HUES64 (cell line): Measurements from ENCODE around the gene ARHGAP42.

Source experiments
- H3K27ac ChIP-seq: 2 replicates; pipeline ENCODE4 v1.7.0; 2013; ENCODE audit warnings: low read depth, low read length, inconsistent platforms
- H3K27me3 ChIP-seq: 2 replicates; pipeline ENCODE4 v1.6.1; 2013; ENCODE audit warnings: mild to moderate bottlenecking, low read length; ENCODE audit not compliant: insufficient read depth
- H3K36me3 ChIP-seq: 2 replicates; pipeline ENCODE4 v1.6.1; 2013; ENCODE audit warnings: mild to moderate bottlenecking, low read length; ENCODE audit not compliant: insufficient read depth
- H3K4me1 ChIP-seq: 2 replicates; pipeline ENCODE4 v1.6.1; 2013; ENCODE audit warnings: mild to moderate bottlenecking, low read length, moderate library complexity; ENCODE audit not compliant: insufficient read depth
- H3K4me3 ChIP-seq: 2 replicates; pipeline ENCODE4 v1.5.1; 2013; ENCODE audit warnings: mild to moderate bottlenecking, low read length, moderate library complexity
- H3K9ac ChIP-seq: 2 replicates; pipeline ENCODE4 v1.6.1; 2013; ENCODE audit warnings: mild to moderate bottlenecking, low read depth, low read length
- H3K9me3 ChIP-seq: 2 replicates; pipeline ENCODE4 v1.6.1; 2013; ENCODE audit warnings: low read depth, low read length; ENCODE audit not compliant: insufficient read depth
- WGBS: fragments of 150-250, 120-280 bp; methylation state at CpG from one replicate; pipeline ENCODE4 v1.1.7; 2013; ENCODE audit warnings: missing lambda C conversion rate; 5-methylcytosine and 5-hydroxymethylcytosine counted together

The ARHGAP42 gene

GRCh38 chr11:100837311-100837710 lies 150.2 kb downstream of the ARHGAP42 start:
- peaks cover 29% of the 10 kb centered on the region for H3K4me1 ChIP-seq
- WGBS = 83% methylated on average over 1 of the region's 2 CpGs
- no peak overlapping the region for H3K27ac ChIP-seq
- no peak overlapping the region for H3K4me3 ChIP-seq
- H3K36me3 ChIP-seq = no peaks in the 10 kb centered on the region
- H3K27me3 ChIP-seq = no peaks in the 10 kb centered on the region
- no peaks in the 10 kb centered on the region for H3K9me3 ChIP-seq
- no peak overlapping the region for H3K9ac ChIP-seq

GRCh38 chr11:100841711-100842407 lies 154.8 kb downstream of the ARHGAP42 start:
- no peak overlapping the region for H3K9ac ChIP-seq
- H3K27me3 ChIP-seq = no peaks in the 10 kb centered on the region
- no peaks in the 10 kb centered on the region for H3K9me3 ChIP-seq
- peaks cover 13% of the 10 kb centered on the region for H3K4me1 ChIP-seq
- H3K36me3 ChIP-seq = no peaks in the 10 kb centered on the region
- no peak overlapping the region for H3K4me3 ChIP-seq
- WGBS = 83% methylated on average over 4 of the region's 4 CpGs
- no peak overlapping the region for H3K27ac ChIP-seq

GRCh38 chr11:100847696-100848216 lies 160.7 kb downstream of the ARHGAP42 start:
- peaks cover 6% of the 10 kb centered on the region; the same call in 1 of the 2 replicates for H3K4me1 ChIP-seq
- H3K9ac ChIP-seq = no peak overlapping the region
- H3K4me3 ChIP-seq = no peak overlapping the region
- no peaks in the 10 kb centered on the region for H3K36me3 ChIP-seq
- no peaks in the 10 kb centered on the region for H3K9me3 ChIP-seq
- no peaks in the 10 kb centered on the region for H3K27me3 ChIP-seq
- no peak overlapping the region for H3K27ac ChIP-seq
- 63% methylated on average over 3 of the region's 3 CpGs for WGBS

- WGBS = 86% methylated on average over 4 of the region's 4 CpGs
- Histone ChIP-seq H3K36me3 (no peaks in the 10 kb centered on the region), H3K27me3 (no peaks in the 10 kb centered on the region), H3K4me1 (peaks cover 10% of the 10 kb centered on the region; the same call in 1 of the 2 replicates), H3K9me3 (no peaks in the 10 kb centered on the region), H3K27ac (no peak overlapping the region), H3K9ac (no peak overlapping the region), H3K4me3 (no peak overlapping the region)
These were observed 162.2 kb downstream of the ARHGAP42 start for GRCh38 chr11:100849009-100849900.

- Histone ChIP-seq H3K27ac (no peak overlapping the region), H3K9ac (no peak overlapping the region), H3K27me3 (no peaks in the 10 kb centered on the region), H3K9me3 (no peaks in the 10 kb centered on the region), H3K4me3 (no peak overlapping the region), H3K4me1 (peaks cover 10% of the 10 kb centered on the region; the same call in 1 of the 2 replicates), H3K36me3 (no peaks in the 10 kb centered on the region)
- 48% methylated on average over 2 of the region's 4 CpGs for WGBS
These were observed 162.8 kb downstream of the ARHGAP42 start for GRCh38 chr11:100849901-100850235.

DNA sequence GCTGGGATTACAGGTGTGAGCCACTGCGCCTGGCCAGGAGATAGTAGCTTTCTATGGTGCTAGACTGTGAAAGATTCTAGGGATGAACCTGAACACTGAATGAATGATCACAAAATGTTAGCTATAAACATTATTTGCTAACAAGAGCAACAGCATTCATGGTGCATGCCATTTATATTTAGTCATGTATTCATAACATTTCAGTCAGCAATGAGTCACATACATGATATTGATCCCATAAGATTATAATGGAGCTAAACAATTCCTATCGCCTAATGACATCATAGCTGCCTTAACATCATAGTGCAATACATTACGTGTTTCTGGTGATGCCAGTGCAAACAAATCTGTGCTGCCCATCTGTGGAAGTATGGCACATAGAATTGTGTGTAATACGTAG lies 164.1 kb downstream of the ARHGAP42 start:
- Histone ChIP-seq H3K9me3 (no peaks in the 10 kb centered on the region), H3K9ac (no peak overlapping the region), H3K27ac (no peak overlapping the region), H3K4me1 (peaks cover 17% of the 10 kb centered on the region), H3K27me3 (no peaks in the 10 kb centered on the region), H3K4me3 (no peak overlapping the region), H3K36me3 (no peaks in the 10 kb centered on the region)
- WGBS = 95% methylated on average over 4 of the region's 4 CpGs

DNA sequence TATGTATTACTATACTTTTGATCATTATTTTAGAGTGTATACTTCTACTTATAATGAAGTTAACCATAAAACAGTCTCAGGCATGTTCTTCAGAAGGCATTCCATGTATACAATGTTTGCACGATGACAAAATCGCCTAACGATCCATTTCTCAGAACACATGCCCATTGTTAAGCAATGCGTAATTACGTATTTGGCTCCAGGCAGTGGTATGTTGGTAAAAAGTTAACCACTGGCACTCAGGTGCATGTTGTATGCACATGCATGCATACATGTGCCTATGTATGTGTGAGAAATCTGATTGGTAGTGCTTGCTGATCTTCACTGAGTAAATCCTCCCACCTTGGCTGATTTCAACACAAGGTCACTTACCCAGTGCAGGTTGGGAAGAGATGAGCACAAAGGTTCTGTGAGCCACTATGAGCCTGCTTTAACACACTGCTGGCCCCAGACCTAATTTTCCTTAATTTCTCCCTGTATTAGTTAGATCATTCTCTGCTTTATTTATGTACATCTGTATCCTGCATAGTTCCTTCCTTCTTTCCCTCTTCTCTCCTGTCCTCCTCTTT lies 164.6 kb downstream of the ARHGAP42 start:
- Histone ChIP-seq H3K4me3 (no peak overlapping the region), H3K9me3 (no peaks in the 10 kb centered on the region), H3K4me1 (peaks cover 22% of the 10 kb centered on the region), H3K27ac (no peak overlapping the region), H3K27me3 (no peaks in the 10 kb centered on the region), H3K9ac (no peak overlapping the region), H3K36me3 (no peaks in the 10 kb centered on the region)
- 97% methylated on average over 5 of the region's 5 CpGs for WGBS

DNA sequence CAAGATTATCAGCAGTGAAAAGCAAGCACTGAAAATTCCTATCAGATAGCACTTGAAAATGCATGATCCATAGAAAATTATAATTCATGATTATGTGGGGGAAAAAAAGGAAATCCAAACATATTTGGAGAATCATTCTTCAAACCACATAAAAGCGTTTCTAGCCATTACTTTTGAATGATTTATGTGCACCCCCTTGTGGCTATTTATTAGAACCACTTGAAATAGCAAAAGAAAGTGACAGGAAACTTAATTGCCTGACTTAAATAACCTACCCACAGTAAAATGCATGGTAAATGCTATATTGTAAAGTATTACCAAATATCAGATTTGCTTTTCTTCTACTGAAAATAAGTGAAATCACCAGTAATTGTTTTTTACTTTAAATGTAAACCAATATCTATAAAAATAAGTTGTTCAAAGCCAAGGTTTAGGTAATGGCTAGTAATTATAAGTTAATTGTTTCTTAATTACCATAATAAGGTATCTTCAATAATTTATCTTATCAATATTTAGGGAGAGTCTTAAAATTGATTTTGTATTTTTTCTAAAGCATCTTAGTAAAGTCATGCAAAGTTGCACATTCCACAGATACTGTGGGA lies 168.5 kb downstream of the ARHGAP42 start:
- Histone ChIP-seq H3K4me1 (peaks cover 58% of the 10 kb centered on the region), H3K36me3 (no peaks in the 10 kb centered on the region)
- WGBS = 60% methylated on average over 1 of the region's 1 CpG

GRCh38 chr11:100857236-100858005 lies 170.3 kb downstream of the ARHGAP42 start:
- Histone ChIP-seq H3K4me3 (no peak overlapping the region), H3K27me3 (no peaks in the 10 kb centered on the region), H3K9ac (no peak overlapping the region), H3K9me3 (no peaks in the 10 kb centered on the region), H3K4me1 (peaks cover 66% of the 10 kb centered on the region), H3K27ac (peak overlapping the region; percentile 36; the same call in 1 of the 2 replicates), H3K36me3 (no peaks in the 10 kb centered on the region)
- 54% methylated on average over 4 of the region's 4 CpGs for WGBS

More for the DNA sequence above, 168.5 kb downstream of the ARHGAP42 start:
- H3K9ac ChIP-seq = no peak overlapping the region
- H3K27ac ChIP-seq = no peak overlapping the region; the same call in 1 of the 2 replicates
- H3K9me3 ChIP-seq = no peaks in the 10 kb centered on the region
- no peak overlapping the region for H3K4me3 ChIP-seq
- H3K27me3 ChIP-seq = no peaks in the 10 kb centered on the region

DNA sequence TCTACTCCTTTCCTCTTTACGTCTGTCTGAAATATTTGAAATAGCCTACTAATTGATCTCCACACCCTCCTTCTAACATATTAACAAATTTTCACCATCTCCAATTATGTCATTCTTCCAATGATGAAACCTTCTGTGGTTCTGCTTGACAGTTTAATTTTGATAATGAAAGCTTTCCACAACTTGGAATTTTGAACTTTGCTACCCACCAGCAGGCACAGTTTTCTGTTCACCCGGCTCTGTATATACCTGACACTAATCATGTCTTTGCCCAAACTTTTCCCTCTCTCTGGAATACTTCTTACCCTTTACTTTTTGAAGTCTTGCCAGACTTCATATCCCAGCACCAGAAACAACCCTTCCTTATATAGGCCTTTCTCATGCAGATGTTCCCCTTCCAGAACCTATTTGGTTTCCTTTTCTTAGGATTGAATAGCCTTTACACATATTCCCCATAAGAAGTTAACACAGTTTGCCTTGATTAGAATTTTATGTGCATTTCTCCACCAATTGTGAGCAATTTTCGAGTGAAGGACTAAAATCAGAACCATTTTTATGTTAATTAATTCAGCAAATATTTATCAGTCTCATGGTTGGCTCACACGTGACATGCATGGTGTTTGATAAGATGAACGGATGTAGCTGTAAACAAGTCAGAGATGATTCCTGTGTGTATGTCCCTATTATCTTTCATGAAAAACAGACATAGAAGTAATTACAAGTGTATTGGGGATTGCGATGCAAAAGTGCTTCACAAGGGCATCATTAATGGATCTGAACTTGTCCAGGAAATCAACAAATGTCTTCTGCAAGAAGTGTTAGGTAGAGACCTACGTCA lies 173.4 kb downstream of the ARHGAP42 start:
- Histone ChIP-seq H3K9ac (no peak overlapping the region), H3K9me3 (no peaks in the 10 kb centered on the region), H3K4me3 (no peak overlapping the region), H3K27me3 (no peaks in the 10 kb centered on the region), H3K36me3 (no peaks in the 10 kb centered on the region), H3K27ac (no peak overlapping the region), H3K4me1 (peaks cover 68% of the 10 kb centered on the region)
- 78% methylated on average over 7 of the region's 7 CpGs for WGBS
